Prostate gland (tissue), 2 donors: ENCODE data around the gene RPTOR.

Experiments used
- CTCF ChIP-seq, 4 experiments: fragments of 200-600 bp in 2 of 4; fragments of 450-650 bp in 2 of 4; sonication (generic) in 2 of 4; IDR thresholded peaks; 1 replicate in 3 of 4; 2 replicates in 1 of 4; pipeline ENCODE4 v1.5.1; 2016 to 2019; ENCODE audit warnings: antibody characterized with exemption in 4 of 4, mild to moderate bottlenecking in 2 of 4, moderate library complexity in 2 of 4
- POLR2A ChIP-seq: fragments of 450-650 bp; IDR thresholded peaks from one replicate; pipeline ENCODE4 v1.6.1; 2016; ENCODE audit warnings: antibody characterized with exemption, mild to moderate bottlenecking

- TF ChIP-seq CTCF (IDR thresholded peaks at IDR 0.05) (no peak), POLR2A (no peak)
Observed at GRCh38 chr17:80858301-80859001, 313.8 kb downstream of the RPTOR start.
